Type B pancreatic cell (in vitro differentiated cells): Measurements from ENCODE around the gene DPYSL4. TPM values are rescaled to one million over a fixed set of nuclear protein-coding genes. Genes with fewer than 3 reads are reported as not detected.
A peak's percentile ranks its signal among the peaks of the same experiment; 100 is the strongest.
"Not testable (repeated sequence)": the region's sequence is repeated elsewhere in the genome, so short reads cannot be mapped to it uniquely, and the experiment has no call there.

Source experiments
- DNase-seq: peaks from one replicate; pipeline ENCODE4 v3.0.0; 2021; ENCODE audit warnings: mixed read lengths; ENCODE audit not compliant: unreplicated experiment; ENCODE audit errors: extremely low spot score
- H3K27ac Mint-ChIP-seq: 2 replicates; pipeline ENCODE4 v1.8.0; 2021; ENCODE audit warnings: mild to moderate bottlenecking, mixed read lengths
- H3K27me3 Mint-ChIP-seq: 2 replicates; pipeline ENCODE4 v1.8.0; 2021; ENCODE audit warnings: mixed read lengths
- H3K36me3 Mint-ChIP-seq: 2 replicates; pipeline ENCODE4 v1.8.0; 2021; ENCODE audit warnings: mixed read lengths
- H3K4me1 Mint-ChIP-seq: one replicate; pipeline ENCODE4 v1.8.0; 2021; ENCODE audit warnings: mixed read lengths; ENCODE audit not compliant: unreplicated experiment
- H3K4me3 Mint-ChIP-seq: 2 replicates; pipeline ENCODE4 v1.8.0; 2021; ENCODE audit warnings: mild to moderate bottlenecking, mixed read lengths
- H3K9me3 Mint-ChIP-seq: 2 replicates; pipeline ENCODE4 v1.8.0; 2021; ENCODE audit warnings: mixed read lengths
- total RNA-seq: library from RNA; stranded (reverse); gene quantifications from 2 replicates; pipeline ENCODE4 v1.2.1, GENCODE V29; 2021; ENCODE audit warnings: low replicate concordance
- TF ChIP-seq, protein P1 (sequence below): fragments of 200-600 bp; sonication (generic); conservative IDR thresholded peaks from 2 replicates; pipeline ENCODE4 v1.5.0; 2021; ENCODE audit warnings: antibody characterized with exemption, mild to moderate bottlenecking

Gene DPYSL4
- total RNA-seq, 1 donor from 2014 or later = 61.9 TPM

DNA sequence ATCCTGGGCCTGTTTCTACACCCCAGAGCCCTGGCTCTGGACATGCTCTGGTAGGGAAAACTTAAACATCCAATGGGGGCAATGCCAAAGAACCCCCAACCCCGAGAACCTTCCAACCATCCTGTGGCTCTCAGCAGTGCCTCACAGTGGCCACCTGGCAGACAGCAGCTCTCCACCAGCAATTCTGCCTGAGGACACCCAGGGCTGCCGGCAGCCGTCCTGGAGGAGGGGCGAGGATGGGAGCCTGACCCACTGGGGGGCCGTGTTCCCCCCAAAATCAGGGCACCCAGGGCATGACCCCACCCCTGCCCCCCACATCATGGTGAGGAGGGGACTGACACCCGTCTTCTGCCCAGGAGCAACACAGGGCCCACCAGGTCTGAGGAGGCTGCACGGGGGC is 32.7 kb downstream of the DPYSL4 start:
- H3K4me3 Mint-ChIP-seq = no peak overlapping the region
- peaks cover 4% of the 10 kb centered on the region for H3K36me3 Mint-ChIP-seq
- TF ChIP-seq, protein P1, sequence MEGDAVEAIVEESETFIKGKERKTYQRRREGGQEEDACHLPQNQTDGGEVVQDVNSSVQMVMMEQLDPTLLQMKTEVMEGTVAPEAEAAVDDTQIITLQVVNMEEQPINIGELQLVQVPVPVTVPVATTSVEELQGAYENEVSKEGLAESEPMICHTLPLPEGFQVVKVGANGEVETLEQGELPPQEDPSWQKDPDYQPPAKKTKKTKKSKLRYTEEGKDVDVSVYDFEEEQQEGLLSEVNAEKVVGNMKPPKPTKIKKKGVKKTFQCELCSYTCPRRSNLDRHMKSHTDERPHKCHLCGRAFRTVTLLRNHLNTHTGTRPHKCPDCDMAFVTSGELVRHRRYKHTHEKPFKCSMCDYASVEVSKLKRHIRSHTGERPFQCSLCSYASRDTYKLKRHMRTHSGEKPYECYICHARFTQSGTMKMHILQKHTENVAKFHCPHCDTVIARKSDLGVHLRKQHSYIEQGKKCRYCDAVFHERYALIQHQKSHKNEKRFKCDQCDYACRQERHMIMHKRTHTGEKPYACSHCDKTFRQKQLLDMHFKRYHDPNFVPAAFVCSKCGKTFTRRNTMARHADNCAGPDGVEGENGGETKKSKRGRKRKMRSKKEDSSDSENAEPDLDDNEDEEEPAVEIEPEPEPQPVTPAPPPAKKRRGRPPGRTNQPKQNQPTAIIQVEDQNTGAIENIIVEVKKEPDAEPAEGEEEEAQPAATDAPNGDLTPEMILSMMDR = peak; percentile 34
- DNase-seq = no peak
- H3K9me3 Mint-ChIP-seq = peaks cover 6% of the 10 kb centered on the region
- H3K27ac Mint-ChIP-seq = no peak overlapping the region
- no peaks in the 10 kb centered on the region for H3K4me1 Mint-ChIP-seq
- H3K27me3 Mint-ChIP-seq = no peaks in the 10 kb centered on the region

DNA sequence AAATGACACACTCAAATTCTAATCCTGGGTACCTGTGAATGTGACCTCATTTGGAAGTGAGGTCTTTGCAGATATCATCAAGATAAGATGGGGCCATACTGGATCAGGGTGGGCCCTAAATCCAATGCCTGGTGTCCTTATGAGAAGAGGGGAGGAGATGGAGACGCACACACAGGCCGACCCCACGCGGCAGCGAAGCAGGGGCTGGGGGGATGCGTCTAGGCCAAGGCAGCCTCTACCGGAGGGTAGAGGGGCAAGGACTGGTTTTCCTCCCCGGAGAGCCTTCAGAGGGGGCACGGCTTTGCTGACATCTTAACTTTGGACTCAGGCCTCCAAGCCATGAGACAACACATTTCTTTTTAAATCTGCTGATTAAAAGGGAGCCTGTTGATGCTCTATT is 33.3 kb downstream of the DPYSL4 start:
- peaks cover 4% of the 10 kb centered on the region for H3K36me3 Mint-ChIP-seq
- peaks cover 6% of the 10 kb centered on the region for H3K9me3 Mint-ChIP-seq
- H3K4me3 Mint-ChIP-seq = no peak overlapping the region
- DNase-seq = no peak
- TF ChIP-seq, protein P1 = no peak
- no peaks in the 10 kb centered on the region for H3K27me3 Mint-ChIP-seq
- no peak overlapping the region for H3K27ac Mint-ChIP-seq
- no peaks in the 10 kb centered on the region for H3K4me1 Mint-ChIP-seq

DNA sequence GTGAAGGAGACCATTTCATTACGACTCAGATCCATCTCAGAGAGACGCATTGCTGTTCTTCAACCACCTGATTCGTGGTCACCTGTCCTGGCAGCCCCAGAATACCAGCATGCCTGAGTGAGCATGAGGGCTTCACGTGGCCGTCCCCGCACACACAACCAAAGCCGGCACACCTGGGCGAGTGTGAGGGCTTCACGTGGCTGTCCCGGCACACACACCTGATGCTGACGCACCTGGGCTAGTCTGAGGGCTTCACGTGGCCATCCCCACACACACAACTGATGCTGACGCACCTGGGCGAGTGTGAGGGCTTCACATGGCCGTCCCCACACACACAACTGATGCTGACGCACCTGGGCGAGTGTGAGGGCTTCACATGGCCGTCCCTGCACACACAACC is 34.2 kb downstream of the DPYSL4 start:
- not testable (repeated sequence) for H3K4me3 Mint-ChIP-seq, H3K27ac Mint-ChIP-seq, DNase-seq, H3K36me3 Mint-ChIP-seq, H3K9me3 Mint-ChIP-seq, H3K4me1 Mint-ChIP-seq, H3K27me3 Mint-ChIP-seq

DNA sequence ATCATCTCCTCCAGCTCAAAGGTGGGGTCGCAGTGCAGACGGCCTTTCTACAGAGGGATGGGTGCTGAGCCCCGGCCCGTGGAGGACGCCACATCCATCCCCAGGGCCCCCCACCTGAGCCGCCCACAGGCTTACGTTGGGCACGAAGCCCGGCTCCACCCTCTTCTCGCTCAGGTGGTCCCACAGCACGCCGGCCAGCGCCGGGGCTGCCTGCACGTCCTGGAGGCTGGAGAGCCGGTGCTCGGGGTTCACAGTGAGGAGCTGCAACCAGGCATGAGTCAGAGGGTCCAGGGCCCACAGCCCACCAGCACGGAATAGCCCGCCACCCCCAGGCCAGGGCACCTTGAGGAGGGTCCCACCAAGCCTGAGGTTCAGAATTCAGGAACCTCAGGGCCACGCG is 36.0 kb downstream of the DPYSL4 start:
- Mint-ChIP-seq H3K4me1 (no peaks in the 10 kb centered on the region), H3K9me3 (no peaks in the 10 kb centered on the region), H3K27me3 (no peaks in the 10 kb centered on the region), H3K27ac (no peak overlapping the region), H3K36me3 (peaks cover under 1% of the 10 kb centered on the region), H3K4me3 (no peak overlapping the region)
- DNase-seq = no peak
- TF ChIP-seq, protein P1 = no peak

DNA sequence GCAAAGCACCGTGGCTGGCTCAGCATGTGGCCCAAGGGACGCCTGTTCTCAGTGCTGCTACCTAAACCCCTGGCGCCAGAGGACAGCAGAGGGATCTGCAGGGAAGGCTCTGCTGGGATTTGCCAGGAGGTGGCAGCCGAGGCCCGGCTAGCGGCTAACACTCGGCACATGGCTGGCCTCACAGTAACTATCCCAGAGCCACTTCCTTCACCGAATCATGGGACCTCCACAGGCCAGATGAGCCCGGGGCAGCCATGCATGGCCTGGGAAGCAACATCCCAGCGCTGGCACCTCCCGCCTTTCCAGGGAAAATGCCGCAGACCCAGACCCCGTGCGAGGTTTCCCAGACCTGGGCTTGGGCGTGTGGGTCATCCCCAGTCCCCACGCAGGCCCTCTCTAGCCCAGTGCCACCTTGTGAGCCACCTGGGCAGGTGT is 36.4 kb downstream of the DPYSL4 start:
- Mint-ChIP-seq H3K27ac (no peak overlapping the region), H3K27me3 (no peaks in the 10 kb centered on the region), H3K9me3 (no peaks in the 10 kb centered on the region), H3K4me1 (no peaks in the 10 kb centered on the region), H3K4me3 (no peak overlapping the region), H3K36me3 (no peaks in the 10 kb centered on the region)
- peak; percentile 86 for DNase-seq
- TF ChIP-seq, protein P1 = peak; percentile 96

DNA sequence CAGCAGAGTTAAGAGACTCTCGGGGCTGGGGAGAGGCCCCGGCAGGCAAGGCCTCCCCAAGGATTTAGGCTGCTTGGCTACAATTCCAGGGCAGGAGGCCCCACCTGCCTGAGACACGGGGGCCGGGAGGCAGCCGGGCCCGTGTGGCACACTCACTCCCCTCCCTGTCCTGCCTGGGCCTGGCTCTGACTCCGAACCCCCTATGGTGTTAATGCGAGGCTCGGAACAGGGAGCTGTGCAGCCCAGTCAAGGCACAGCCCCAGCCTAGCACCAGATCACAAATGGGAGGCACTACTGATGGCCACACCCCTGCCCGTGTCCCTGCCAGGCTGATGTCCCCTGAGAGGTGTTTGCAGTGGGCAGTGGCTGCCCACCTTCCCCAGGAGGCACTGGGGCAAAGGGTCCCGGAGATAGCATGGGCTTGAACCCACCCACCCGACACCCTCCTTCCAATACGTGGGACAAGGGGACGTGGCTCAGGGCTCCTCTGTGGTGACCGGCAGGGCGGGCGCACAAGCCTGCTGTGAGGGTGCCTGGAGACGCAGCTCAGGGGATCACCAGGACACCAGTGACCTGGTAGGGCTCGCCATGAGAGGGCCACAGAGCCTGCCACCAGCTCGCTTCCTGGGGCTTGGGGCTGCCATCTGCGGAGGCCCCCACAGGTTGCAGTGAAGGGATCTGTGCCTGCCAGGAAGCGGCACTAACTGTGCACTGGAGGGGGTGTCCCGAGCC is 37.0 kb downstream of the DPYSL4 start:
- Mint-ChIP-seq H3K27ac (no peak overlapping the region), H3K27me3 (no peaks in the 10 kb centered on the region), H3K4me1 (no peaks in the 10 kb centered on the region), H3K9me3 (no peaks in the 10 kb centered on the region), H3K36me3 (no peaks in the 10 kb centered on the region), H3K4me3 (no peak overlapping the region)
- TF ChIP-seq, protein P1 = no peak
- DNase-seq = no peak
